ENCODE measurements around the gene OR10A5.
"Not testable (repeated sequence)": the region's sequence is repeated elsewhere in the genome, so short reads cannot be mapped to it uniquely, and the experiment has no call there.

The OR10A5 gene

DNA sequence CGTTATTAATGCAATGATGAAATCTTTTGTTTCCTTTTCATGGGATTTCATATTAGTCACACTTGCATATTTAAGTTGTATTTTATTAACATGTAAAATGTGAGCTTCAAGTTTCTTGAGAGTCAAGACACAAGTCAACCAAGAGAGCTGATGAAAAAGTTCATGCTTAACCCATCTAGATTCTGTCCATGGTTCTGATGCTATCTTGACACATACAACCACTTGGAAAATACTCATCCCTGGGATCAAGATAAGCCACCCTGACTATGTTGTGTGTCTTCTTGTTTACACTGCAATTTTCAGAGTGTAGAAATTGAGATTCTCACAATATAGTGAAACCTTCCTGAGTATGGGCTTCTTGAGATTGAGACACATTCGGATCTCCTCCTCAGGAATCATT is 30.3 kb downstream of the OR10A5 start:
- no peak for DNase-seq (ENCODE audit: low read depth, low spot score)

DNA sequence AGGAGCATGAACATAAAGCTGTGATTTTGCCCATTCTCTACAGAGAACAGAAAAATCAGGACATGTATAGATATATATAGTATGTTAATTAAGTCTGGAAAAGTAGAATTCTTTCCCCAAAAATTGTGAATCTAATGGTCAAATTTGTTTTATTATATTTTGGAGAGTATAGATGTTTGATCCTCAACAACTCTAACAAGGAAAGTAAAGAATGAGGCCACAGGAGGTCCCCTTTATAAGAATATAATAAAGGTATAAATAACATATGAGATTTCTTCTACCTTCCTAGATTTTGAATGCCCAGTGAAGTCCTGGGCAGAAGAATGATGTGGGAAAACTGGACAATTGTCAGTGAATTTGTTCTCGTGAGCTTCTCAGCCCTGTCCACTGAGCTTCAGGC is 30.8 kb downstream of the OR10A5 start, which contains the start of gene OR10A4:
TSS of gene OR10A4 (plus strand) at position 301 of the 400 bp plus-strand sequence. CDS start at position 324, 23 bp downstream.
- DNase-seq (ENCODE audit: low read depth, low spot score), result no peak

DNA sequence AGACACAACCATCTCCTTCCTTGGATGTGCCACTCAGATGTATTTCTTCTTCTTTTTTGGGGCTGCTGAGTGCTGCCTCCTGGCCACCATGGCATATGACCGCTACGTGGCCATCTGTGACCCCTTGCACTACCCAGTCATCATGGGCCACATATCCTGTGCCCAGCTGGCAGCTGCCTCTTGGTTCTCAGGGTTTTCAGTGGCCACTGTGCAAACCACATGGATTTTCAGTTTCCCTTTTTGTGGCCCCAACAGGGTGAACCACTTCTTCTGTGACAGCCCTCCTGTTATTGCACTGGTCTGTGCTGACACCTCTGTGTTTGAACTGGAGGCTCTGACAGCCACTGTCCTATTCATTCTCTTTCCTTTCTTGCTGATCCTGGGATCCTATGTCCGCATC is 31.4 kb downstream of the OR10A5 start:
- DNase-seq (ENCODE audit: low read depth, low spot score), result no peak

DNA sequence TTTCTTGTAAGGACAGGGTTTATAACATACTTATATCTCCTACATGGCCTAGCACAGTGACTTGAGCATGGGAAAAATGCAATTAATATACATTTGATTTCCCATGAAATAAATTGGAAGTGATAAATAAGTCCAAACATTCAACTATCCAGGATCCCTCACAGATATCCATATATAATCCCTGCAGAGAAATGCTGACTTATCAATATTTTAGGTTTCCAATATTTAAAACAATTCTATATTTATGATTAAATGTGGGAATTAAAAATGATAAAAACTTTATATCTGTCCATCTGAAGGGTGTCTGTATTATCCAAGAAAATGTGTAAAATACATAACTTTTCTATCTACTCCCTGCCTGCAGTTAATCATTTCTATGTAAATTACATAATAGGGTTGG is 37.3 kb downstream of the OR10A5 start:
- DNase-seq (ENCODE audit: low read depth, low spot score), result no peak

DNA sequence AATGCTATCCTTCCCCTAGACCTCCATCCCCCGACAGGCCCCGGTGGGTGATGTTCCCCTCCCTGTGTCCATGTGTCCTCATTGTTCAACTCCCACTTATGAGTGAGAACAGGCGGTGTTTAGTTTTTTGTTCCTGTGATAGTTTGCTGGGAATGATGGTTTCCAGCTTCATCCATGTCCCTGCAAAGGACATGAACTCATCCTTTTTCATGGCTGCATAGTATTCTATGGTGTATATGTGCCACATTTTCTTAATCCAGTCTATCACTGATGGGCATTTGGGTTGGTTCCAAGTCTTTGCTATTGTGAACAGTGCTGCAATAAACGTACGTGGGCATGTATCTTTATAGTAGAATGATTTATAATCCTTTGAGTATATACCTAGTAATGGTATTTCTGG is 42.2 kb downstream of the OR10A5 start:
- not testable (repeated sequence) for DNase-seq (ENCODE audit: low read depth, low spot score)

DNA sequence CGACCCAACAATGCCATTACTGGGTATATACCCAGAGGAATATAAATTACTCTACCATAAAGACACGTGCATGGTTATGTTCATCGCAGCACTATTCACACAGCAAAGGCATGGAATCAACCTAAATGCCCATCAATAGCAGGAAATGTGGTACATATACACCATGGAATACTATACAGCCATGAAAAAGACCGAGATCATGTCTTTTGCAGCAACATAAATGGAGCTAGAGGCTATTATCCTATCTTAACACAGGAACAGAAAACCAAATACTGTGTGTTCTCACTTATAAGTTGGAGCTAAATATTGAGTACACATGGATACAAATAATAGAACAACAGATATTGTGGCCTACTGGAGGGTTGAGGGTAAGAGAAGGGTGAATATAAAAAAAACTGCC is 43.3 kb downstream of the OR10A5 start:
- DNase-seq (ENCODE audit: low read depth, low spot score), result no peak

DNA sequence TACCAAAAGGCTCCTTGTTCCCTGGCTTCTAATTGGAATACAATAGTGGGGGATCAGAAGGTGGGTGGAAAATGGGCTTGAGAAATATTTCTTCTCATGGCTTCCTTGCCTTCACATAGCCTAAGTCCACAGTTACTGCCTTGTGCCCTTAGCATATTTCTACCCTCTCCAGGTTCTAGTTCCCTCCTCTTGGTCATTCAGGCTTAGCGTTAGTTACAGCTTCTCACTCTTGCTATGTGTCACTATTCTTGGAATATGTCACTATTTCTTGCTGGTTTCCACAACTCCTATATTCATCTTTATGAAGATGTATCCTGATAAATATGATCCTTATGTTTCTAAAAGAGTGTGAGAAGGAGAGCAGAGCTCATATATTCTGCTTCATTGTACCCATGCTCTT is 44.4 kb downstream of the OR10A5 start:
- no peak for DNase-seq (ENCODE audit: low read depth, low spot score)

DNA sequence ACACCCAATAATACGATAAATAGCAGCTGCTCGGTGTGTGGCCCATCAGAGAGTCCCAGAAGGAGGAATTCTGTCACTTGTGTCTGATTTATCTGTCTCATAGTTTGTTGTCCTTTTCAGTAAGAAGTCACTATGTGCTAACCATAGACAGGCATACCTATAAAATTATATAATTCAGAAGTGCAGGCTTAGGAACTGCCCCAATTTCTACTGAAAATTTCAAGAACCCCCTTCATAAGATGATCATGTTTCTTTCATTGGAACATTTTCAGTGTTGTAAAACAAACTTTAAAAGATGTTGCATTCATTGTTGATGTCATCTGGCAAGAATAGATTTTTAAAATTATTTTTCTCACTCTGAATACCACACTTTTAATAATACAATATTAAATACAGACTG is 46.9 kb downstream of the OR10A5 start, which contains the start of gene OR2D2:
TSS of gene OR2D2 (minus strand) at position 101 of the 400 bp plus-strand sequence. CDS start at position 101, 0 bp downstream.
- DNase-seq (ENCODE audit: low read depth, low spot score), result no peak

DNA sequence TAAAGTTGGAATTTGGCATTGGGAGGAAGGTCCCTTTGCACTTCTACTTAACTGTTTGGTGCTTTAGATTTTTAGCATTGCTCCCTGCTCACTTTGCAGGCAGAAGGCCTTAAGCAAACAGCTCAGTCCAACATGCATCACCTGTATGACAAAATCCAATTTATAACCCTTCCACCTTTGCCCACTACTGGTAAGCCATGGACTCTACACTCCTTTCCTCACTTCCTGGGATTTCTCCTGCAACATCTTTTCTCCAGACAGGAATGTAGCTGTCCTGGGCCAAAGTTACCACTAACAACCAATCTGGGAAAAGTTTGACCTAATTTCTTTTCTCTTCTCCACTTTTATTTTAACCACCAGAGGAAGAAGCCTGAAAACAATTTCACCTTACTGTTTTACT is 48.6 kb downstream of the OR10A5 start:
- no peak for DNase-seq (ENCODE audit: low read depth, low spot score)

DNA sequence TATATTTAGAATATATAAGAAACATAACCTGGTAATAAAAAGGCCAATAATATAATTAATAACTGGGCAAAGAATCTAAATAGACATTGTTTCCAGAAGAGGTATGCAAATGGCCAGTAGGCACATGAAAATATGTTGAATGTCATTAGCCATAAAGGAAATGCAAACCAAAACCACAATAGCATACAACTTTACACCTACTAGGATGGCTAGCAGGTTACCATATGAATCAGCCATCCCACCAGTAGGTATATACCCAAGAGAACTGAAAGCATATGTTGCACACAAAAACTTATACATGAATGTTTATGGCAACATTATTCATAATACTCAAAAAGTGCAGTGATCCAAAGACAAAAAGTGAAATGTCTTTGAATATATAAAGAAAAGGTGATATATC is 49.5 kb downstream of the OR10A5 start:
- no peak for DNase-seq (ENCODE audit: low read depth, low spot score)
